GM18499 (cell line): Measurements from ENCODE around the gene GALNT7.
"Not testable (repeated sequence)": the region's sequence is repeated elsewhere in the genome, so short reads cannot be mapped to it uniquely, and the experiment has no call there.

Source experiments
- ATAC-seq: cut with Tn5 transposase; IDR thresholded peaks from one replicate; pipeline ENCODE4 v1.9.1; 2021; ENCODE audit warnings: moderate number of reproducible peaks; ENCODE audit not compliant: insufficient read depth, unreplicated experiment

GALNT7 gene, protein sequence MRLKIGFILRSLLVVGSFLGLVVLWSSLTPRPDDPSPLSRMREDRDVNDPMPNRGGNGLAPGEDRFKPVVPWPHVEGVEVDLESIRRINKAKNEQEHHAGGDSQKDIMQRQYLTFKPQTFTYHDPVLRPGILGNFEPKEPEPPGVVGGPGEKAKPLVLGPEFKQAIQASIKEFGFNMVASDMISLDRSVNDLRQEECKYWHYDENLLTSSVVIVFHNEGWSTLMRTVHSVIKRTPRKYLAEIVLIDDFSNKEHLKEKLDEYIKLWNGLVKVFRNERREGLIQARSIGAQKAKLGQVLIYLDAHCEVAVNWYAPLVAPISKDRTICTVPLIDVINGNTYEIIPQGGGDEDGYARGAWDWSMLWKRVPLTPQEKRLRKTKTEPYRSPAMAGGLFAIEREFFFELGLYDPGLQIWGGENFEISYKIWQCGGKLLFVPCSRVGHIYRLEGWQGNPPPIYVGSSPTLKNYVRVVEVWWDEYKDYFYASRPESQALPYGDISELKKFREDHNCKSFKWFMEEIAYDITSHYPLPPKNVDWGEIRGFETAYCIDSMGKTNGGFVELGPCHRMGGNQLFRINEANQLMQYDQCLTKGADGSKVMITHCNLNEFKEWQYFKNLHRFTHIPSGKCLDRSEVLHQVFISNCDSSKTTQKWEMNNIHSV

DNA sequence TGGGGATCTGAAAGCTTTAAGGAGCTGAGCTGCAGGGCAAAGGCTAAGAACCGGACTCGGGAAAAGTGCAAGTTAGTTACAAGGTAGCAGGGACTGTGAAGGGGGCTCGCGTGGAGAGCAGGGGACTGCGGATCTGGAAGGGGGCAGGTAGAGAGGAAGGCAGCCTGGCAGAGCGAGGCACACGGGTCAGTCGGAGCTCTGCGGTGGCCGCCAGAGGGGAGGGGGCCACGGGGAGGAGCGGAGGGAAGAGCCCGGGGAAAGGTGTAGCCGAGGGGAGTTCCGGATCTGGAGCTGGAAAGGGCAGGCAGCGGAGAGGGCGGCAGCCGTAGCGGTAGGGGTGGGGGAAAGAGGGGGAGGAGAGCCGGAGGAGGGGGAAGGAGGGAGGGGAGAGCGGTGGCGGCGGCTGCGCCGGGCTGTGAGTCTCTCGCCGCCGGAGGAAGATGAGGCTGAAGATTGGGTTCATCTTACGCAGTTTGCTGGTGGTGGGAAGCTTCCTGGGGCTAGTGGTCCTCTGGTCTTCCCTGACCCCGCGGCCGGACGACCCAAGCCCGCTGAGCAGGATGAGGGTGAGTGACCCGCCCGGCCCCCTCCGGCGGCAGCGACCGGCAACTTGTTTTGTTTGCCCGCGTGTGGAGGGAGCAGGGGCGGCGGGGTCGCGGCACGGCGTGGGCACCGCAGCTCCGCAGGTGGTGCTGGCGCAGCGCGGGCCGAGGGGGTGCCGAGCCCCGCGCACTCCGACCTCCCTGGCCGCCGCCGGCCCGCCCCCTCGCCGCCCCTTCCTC lies at the start of gene GALNT7:
TSS of gene GALNT7 (plus strand) at position 416 of the 782 bp plus-strand sequence. CDS start at position 441, 25 bp downstream.
- ATAC-seq: peak; percentile 8

DNA sequence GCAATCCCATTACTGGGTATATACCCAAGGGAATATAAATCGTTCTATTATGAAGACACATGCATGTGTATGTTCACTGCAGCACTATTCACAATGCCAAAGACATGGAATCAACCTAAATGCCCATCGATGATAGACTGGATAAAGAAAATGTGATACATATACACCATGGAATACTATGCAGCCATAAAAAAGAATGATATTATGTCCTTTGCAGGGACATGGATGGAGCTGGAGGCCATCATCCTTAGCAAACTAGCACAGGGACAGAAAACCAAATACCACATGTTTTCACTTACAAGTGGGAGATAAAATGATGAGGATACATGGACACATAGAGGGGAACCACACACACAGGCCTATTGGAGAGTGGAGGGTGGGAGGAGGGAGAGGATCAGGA lies 49.8 kb upstream of the GALNT7 start:
- ATAC-seq: not testable (repeated sequence)

DNA sequence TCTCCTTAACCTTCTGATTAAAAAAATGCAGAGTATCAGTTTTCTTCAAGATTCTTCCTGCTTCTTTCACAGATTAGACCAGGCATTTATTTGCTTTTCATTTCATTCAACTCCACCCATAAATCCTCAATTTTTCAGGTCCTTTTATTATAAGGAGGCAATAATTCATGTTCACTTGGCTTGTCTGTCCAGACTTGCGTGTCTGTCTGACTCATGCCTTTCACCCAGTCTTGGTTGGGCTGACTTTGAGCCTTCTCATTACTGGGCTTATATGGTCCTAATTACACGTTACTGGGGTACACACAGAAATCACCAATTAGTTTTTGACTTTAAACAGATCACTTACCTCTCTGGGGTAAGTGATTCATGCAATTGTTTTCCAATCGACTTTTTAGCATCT lies 48.8 kb upstream of the GALNT7 start:
- ATAC-seq: no peak

DNA sequence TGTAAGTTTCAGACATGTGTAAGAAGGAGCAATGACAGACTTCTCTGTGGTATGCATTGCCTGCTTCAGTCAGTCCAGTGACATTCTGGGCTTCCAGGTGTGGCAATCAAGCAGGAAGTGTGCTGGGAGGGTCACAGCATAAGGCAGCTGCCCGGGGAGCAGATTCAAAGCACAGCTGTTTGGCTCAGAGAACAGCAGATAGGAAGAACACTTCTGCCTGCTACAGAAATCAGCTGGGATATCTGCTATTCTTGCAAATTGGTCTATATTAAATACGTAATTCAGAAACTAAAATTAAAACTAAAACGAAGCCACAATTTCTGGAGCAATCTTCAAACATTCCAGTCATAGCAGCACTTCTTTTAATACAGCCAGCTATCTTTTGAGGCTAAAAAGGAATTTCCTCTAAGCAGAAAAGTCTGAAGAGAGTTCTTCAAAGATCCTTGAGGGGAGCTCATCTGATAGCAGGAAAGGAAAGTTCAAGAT lies 47.5 kb upstream of the GALNT7 start:
- peak; percentile 87 for ATAC-seq

DNA sequence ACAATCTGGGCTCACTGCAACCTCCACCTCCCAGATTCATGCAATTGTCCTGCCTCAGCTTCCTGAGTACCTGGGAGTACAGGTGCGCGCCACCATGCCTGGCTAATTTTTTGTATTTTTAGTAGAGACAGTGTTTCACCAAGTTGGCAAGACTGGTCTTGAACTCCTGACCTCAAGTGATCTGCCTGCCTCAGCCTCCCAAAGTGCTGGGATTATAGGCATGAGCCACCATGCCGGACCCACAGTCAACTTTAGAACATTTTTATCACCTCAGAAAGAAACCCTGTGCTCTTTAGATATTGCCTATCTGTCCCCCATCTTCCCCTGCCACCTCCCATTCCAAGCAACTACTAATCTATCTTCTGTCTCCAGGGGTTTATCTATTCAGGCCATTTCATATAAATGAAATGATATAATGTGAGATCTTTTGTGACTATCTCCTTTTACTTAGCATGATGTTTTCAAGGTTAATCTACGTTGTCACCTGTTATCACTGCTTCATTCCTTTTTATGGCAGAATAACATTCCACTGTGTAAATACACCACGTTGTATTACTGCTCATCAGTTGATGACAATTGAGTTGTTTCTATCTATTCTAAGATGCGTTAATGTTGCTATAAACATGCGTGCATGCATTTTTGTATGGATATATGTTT lies 44.3 kb upstream of the GALNT7 start:
- no peak for ATAC-seq

DNA sequence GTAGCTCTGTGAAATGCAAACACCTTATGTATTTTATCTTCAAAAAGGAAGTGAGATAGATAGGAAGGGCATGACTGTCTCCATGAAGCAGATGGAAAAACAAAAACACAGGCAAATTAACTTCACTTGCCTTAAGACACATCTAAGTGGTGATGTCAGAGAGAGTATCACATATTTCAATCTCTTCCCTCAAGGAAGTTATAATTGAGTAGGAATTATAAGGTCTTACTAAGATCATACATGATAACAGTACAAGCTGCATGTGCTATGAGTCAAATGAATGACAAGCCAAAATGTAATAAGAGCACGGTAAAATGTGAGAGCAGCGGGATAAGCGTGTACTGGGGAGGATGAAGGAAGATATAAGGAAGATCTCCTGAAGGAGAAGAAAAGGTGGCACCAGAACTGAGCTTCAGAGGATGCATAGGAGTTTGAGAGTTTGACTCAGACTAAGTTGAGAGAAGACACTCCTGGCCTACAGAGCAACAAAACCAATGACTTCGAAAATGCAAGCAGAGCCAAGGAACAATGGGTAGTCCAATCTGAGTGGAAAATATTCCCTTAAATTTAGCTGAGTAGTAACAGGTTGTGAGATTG lies 43.3 kb upstream of the GALNT7 start:
- ATAC-seq: no peak

DNA sequence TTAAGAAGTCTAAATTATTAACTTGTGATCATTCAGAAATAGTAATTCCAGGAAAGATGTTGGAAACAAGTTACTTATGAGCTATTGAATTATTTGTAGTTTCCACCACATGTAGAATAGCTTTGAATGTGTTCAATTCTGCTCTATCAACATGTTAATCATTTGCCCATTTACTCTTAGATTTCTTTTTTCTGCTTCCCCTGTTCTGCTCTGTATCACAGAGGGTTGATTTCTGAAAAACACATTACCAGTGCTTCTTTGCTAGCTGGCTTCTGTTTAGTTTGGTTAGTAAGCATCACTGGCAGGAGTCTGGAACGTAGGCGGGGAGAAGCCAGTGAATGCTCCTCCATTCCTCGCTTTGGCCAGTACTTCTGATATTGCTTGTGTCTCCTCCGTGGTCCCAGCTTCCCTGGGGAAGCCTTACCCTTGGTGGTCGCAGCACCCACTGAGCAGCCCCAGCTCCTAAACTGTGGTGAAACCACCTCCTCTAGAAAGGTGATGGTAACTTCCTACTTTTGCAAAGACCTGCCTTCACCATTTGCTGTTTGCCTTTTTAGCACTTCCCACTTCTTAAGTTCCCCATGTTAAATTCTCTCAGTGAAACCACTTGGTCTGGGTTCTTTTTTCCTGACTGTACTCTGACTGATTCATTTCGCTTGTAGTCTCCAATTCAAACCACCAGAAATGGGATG lies 40.3 kb upstream of the GALNT7 start:
- ATAC-seq: no peak

DNA sequence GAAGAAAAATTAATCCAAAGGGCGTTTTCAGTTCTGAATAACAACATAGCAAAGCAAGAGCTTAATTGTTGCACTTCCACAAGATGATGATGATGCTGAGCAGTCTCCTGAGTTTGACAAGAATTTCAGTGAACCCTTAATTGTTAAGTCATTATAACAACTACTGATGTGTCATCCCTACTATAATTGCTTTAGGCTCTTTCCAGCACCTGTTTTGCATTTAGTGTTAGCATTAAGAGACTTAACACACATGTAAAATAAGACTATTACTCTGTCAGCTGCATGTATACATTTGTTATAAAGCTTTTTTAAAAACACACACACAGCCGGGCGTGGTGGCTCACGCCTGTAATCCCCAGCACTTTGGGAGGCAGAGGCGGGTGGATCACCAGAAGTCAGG lies 37.9 kb upstream of the GALNT7 start:
- ATAC-seq: no peak

DNA sequence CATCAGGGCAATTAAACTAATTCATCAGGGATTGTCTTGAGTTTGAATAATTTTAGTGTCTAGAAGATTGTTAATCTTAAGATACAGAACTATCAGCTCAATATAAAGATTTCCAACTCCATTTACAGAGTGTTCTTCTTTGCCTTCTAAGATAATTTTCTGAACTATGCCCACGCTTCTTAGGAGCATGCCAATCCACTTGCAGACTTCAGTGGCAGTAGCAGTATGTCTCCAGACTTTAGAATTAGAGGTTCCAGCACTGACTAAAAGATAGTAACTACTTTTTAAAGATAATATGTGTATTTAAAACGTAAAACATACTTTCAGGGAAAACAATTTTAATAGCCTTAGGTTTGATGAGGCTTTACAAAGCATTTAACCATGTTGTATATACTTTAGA lies 34.2 kb upstream of the GALNT7 start:
- no peak for ATAC-seq

DNA sequence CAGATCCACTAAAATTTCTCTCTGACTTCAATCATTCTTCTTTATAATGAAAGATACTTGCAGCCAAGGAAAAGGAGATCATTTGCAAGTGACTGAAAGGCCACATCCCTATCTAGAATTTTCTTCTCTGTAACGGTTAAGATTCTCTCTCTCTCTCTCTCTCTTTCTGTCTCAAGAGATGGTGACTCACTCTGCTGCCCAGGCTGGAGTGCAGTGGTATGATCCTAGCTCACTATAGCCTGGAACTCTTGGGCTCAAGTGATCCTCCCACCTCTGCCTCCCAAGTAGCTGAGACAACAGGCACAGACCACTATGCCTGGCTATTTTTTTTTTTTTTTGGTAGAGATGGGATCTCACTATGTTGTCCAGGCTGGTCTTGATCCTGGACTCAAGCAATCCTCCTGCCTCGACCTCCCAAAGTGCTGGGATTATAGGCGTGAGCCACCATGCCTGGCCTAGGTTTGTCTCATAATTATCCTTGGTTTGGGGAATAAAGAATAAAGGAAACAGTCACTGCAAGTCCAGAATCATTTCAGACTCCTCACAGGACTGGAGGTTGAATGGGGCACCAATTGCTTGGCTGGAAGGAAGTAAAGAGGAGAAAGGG lies 33.3 kb upstream of the GALNT7 start:
- ATAC-seq: no peak

DNA sequence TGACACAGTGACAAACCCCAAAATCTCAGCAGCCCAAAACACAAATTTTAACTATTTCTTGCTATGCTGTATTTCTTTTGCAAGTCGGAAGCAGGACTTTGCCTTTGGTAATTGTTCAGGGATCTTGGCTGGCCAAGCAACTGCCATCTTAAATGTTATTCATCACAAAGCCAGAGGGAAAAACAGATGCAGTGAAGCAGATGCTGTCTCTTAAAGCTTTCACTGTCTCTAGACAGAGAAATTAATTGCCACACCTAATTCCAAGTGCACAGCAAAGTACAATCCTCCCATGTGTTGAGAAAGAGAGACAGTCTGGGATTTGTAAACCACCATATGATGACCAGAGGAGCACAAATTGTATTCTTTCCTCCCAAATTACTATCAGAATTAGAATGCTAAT lies 30.0 kb upstream of the GALNT7 start:
- no peak for ATAC-seq

DNA sequence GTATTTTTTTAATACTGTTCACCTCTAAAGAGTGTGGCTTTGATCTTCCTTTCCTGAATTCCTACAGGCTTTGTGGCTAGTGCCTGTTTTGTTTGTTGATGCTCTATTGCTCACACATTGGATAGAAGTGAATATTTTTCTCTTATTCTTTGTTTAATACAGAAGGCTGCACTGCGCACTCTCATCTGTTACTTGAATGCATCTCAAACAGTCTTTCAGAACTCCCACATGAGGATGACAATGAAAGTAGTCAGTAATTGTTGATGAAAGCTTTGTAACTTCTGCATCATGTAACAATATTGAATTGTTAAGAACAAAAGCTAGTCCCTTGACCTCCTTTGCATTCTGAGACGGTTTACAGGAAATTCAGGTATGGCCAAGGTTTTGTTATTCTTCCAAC lies 29.1 kb upstream of the GALNT7 start:
- no peak for ATAC-seq

DNA sequence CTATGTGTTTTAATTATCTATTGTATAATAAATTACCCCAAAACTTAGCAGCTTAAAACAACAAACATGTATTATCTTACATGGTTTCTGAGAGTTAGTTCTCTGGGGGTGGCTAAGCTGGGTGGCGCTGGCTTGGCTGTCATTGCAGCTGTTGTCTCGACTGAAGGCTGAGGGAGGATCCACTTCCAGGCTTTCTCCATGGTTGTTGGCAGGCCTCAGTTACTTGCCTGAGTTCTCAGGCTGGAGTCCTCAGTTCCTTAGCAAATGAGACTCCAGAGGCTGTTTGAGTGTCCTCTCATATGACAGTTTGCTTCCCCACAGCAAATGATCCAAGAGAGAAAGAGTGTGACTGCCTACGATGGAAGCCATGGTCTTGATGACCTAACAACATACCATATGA lies 23.5 kb upstream of the GALNT7 start:
- ATAC-seq: no peak

DNA sequence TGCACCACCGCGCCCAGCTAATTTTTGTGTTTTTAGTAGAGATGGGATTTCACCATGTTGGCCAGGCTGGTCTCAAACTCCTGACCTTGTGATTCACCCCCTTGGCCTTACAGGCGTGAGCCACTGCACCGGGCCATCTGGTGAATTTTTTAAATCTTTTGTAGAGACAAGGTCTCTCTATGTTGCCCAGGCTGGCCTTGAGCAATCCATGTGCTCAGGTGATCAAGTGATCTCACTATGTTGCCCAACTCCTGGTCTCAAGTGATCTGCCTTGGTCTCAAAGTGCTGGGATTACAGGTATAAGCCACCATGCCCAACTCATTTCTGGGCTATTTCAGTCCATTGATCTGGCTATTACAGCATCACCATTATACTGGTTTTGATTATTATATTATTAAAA lies 22.2 kb upstream of the GALNT7 start:
- no peak for ATAC-seq

DNA sequence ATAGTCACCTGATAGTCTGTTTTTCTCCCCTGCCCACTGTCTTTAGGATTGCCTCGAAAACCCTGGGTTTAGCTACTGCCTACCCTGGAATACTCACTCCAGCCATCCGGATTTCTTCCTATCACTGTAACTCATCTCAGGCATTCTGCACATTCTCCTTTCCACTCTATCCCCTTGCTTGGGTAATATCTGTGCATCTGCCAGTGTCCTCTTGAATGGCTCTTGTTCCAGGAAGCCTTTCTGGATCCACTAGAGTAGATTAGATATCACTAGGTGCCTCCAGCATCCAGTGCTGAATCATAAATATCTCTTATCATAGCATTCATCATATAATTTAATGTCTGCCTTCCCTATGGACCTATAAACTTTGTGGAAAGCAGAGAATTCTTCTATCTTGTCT lies 17.1 kb upstream of the GALNT7 start:
- no peak for ATAC-seq

DNA sequence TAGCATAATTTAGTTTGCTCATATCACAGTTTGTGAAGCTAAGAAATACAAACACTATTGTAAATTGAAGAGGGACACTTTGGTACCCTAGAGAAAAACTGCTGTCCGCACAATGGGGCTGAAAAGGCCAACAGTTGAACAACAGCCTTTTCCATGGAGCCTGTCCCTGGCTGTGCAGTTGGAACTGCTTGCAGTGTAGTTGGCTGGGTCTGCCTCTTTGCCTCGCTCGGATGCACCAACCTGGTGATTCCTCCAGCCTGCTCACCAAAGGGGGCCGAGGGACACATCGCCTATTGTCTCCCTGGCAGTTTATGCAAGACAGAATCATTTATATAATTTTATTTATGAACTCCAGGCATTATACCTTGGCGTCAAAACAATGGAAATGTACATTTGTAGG lies 16.5 kb upstream of the GALNT7 start:
- ATAC-seq: no peak

DNA sequence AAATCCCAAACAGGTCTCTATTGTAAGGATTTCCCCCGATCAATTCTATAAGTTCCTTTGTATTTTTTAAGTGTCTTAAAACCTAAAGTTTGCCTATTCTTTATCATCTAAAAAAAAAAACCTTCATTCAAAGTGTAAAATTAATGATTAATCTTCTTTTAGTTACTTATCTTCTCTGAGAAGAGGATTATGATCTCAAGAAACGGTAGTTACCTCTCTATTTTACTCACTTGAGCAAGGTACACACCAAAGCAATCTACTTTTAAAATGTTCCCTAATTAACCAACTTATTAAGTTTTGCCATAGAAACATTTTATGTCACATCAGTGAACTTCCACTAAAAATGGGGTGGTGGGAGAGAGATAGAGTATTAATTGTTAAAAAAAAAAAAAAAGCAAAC lies 15.2 kb upstream of the GALNT7 start:
- ATAC-seq: no peak

DNA sequence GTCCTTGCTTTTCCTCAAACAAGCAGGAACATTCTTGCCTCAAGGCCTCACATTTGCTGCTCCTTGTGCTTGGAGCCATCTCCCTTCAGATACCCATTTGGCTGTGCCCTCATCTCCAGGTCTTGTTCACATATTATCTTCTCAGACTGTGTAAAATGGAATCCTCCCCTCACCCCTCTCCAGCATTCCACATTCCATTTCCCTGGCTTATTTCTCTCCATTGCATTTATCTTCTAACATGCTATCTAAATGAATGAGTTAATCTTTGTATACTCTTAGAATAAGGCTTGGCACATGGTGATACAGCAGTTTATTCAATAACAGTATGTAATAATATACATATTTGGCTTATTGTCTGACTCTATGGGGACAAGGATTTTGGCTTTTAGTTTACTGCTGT lies 8.8 kb upstream of the GALNT7 start:
- no peak for ATAC-seq

DNA sequence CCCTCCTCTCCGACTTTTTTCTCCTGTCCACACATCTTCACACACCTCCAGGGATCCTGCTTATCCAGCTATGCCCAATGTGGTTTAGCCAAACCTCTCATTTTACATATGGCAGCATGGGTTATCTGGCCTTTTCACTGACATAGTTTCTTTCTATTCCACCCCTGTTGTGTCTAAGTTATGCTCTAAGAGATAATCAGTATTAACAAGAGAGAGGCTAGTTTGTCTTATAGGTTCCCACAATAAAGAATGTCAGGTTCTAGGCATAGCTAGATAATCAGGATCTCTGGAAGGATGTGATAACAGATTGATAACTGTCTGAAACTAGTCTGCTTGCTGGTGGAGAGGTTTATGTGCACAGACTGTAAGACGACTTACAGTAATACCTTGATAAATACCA lies 7.7 kb upstream of the GALNT7 start:
- no peak for ATAC-seq
